ENCODE measurements around the gene YWHAE.
A peak's percentile ranks its signal among the peaks of the same experiment; 100 is the strongest.
"Not testable (repeated sequence)": the region's sequence is repeated elsewhere in the genome, so short reads cannot be mapped to it uniquely, and the experiment has no call there.

The YWHAE gene

DNA sequence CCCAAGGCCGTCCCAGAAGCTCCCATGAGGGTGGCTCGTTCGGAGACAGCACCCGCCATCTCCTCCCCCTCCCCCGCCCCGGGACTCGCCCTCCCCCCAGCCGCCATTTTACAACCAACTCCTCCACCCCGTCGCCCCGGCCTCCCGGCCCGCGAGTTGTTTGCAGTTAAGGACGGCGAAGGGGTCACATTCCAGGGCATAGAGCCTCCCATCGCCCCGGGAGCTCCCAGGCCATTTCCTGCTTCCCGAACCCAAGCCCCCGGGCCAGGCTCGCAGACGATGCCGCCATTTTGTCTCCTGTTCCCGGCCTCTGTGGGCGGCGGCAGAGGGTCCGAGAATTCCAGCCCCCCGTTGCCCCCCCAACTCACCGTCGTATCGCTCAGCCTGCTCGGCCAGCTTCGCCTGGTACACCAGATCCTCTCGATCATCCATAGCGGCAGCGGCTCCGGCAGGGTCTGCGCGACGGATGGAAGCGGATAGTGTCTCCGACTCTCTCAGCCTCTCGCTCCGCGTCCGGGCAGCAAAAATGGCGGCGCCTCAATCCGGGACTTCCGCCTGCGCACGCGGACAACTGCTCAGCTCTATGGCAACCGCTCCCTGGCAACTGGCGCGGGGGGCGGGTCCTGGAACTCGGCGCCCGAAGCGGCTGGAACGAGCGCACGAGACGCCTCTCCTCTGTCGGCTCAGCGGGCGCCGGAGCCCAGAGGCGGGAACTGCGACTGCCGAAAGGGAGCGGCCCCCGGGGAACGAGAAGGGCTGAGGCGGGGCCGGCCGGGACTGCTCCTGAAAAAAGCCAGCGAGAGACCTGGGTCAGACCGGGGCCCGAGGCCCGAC is at the start of gene YWHAE:
Gene YWHAE (minus strand): TSS at position 544 of the 834 bp plus-strand sequence. CDS start 112 bp downstream, at position 432.
- H3K4me3 ChIP-seq = peak within 1 kb of the TSS; percentile 91
- TF ChIP-seq, protein P1, sequence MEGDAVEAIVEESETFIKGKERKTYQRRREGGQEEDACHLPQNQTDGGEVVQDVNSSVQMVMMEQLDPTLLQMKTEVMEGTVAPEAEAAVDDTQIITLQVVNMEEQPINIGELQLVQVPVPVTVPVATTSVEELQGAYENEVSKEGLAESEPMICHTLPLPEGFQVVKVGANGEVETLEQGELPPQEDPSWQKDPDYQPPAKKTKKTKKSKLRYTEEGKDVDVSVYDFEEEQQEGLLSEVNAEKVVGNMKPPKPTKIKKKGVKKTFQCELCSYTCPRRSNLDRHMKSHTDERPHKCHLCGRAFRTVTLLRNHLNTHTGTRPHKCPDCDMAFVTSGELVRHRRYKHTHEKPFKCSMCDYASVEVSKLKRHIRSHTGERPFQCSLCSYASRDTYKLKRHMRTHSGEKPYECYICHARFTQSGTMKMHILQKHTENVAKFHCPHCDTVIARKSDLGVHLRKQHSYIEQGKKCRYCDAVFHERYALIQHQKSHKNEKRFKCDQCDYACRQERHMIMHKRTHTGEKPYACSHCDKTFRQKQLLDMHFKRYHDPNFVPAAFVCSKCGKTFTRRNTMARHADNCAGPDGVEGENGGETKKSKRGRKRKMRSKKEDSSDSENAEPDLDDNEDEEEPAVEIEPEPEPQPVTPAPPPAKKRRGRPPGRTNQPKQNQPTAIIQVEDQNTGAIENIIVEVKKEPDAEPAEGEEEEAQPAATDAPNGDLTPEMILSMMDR (IDR thresholded peaks at IDR 0.05) = no peak

GRCh38 chr17:1449412-1449967 is 49.5 kb upstream of the YWHAE start:
- H3K27ac ChIP-seq = no peak overlapping the region
- TF ChIP-seq, protein P1 (IDR thresholded peaks at IDR 0.05) = no peak
- no peak for DNase-seq (ENCODE audit: low spot score)

More for the DNA sequence above, at the start of gene YWHAE:
- peak within 1 kb of the TSS; percentile 98 for H3K27ac ChIP-seq
- peak; percentile 98 for DNase-seq (ENCODE audit: low spot score)

DNA sequence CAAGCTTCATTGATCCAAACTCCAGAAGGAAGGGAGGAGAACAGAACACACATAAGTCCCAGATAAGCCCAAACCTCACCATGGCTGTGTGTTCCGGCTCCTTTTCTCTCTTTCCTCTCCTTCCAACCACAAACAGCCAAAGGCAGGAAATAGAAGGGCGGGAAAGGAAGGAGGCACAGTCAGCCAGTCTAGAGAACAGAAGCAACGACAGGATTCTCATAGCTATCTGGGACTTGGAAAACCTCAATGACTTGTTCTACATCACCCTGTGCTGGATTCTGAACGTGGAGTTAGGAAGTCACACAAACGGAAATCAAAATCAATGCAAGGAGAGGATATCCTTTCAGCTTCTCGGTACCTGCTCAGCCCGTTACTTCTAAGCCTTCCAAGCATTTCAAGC is 47.0 kb upstream of the YWHAE start:
- DNase-seq (ENCODE audit: low spot score) = no peak
- Histone ChIP-seq H3K4me3 (no peak overlapping the region), H3K27ac (no peak overlapping the region)
- TF ChIP-seq, protein P1 (IDR thresholded peaks at IDR 0.05) = no peak

More at GRCh38 chr17:1449412-1449967, 49.5 kb upstream of the YWHAE start:
- H3K4me3 ChIP-seq = no peak overlapping the region

GRCh38 chr17:1446201-1446600 is 46.2 kb upstream of the YWHAE start:
- DNase-seq (ENCODE audit: low spot score) = no peak
- no peak overlapping the region for H3K27ac ChIP-seq

GRCh38 chr17:1445695-1446094 is 45.7 kb upstream of the YWHAE start:
- not testable (repeated sequence) for H3K27ac ChIP-seq; DNase-seq (ENCODE audit: low spot score)

More at GRCh38 chr17:1446201-1446600, 46.2 kb upstream of the YWHAE start:
- TF ChIP-seq, protein P1 (IDR thresholded peaks at IDR 0.05) = no peak
- H3K4me3 ChIP-seq = no peak overlapping the region

GRCh38 chr17:1442721-1443120 is 42.7 kb upstream of the YWHAE start:
- not testable (repeated sequence) for DNase-seq (ENCODE audit: low spot score); H3K4me3 ChIP-seq; H3K27ac ChIP-seq

More at GRCh38 chr17:1445695-1446094, 45.7 kb upstream of the YWHAE start:
- not testable (repeated sequence) for H3K4me3 ChIP-seq

- DNase-seq (ENCODE audit: low spot score) = no peak
- TF ChIP-seq, protein P1 (IDR thresholded peaks at IDR 0.05) = no peak
- no peak overlapping the region for H3K27ac ChIP-seq
- H3K4me3 ChIP-seq = no peak overlapping the region
These were observed 42.2 kb upstream of the YWHAE start for GRCh38 chr17:1442187-1442586.

DNA sequence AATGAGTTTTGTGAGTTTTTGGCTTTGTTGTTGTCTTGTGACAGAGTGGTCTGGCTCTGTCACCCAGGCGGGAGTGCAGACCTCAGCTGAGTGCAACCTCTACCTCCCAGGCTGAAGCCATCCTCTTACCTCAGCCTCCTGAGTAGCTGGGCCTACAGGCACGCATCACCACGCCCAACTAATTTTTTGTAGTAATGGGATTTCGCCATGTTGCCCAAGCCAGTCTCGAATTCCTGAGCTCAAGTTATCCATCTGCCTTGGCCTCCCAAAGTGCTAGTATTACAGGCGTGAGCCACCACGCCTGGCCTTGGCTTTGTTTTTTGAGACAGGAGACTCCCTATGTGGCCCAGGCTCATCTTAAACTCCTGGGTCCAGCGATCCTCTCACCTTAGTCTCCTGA is 40.9 kb upstream of the YWHAE start:
- no peak for DNase-seq (ENCODE audit: low spot score)
- TF ChIP-seq, protein P1 (IDR thresholded peaks at IDR 0.05) = no peak
- Histone ChIP-seq H3K4me3 (no peak overlapping the region), H3K27ac (no peak overlapping the region)
